OCI-LY1 (cell line): ENCODE data around the gene TRAPPC3.
A peak's percentile ranks its signal among the peaks of the same experiment; 100 is the strongest.

ENCODE experiments used
- H2AFZ ChIP-seq: fragments of 200-600 bp; sonication (generic), shearing (Covaris generic); 2 replicates; pipeline ENCODE4 v1.6.0; 2014; ENCODE audit warnings: antibody characterized with exemption, mild to moderate bottlenecking, low read length
- H3F3A ChIP-seq: fragments of 200-600 bp; sonication (generic), shearing (Covaris generic); 2 replicates; pipeline ENCODE4 v1.6.0; 2014; ENCODE audit warnings: mild to moderate bottlenecking, antibody characterized with exemption, low read length, moderate library complexity; ENCODE audit not compliant: insufficient read depth
- H3K27ac ChIP-seq: fragments of 200-600 bp; sonication (generic); 2 replicates; pipeline ENCODE4 v1.5.1; 2014; ENCODE audit warnings: low read length, mixed run types, mild to moderate bottlenecking, low read depth; ENCODE audit not compliant: poor library complexity, severe bottlenecking
- H3K27me3 ChIP-seq: fragments of 200-600 bp; sonication (generic); 2 replicates; pipeline ENCODE4 v1.6.0; 2014; ENCODE audit warnings: antibody characterized with exemption, mild to moderate bottlenecking, low read length, moderate library complexity; ENCODE audit not compliant: insufficient read depth
- H3K36me3 ChIP-seq: fragments of 200-600 bp; sonication (generic); 2 replicates; pipeline ENCODE4 v1.6.1; 2014; ENCODE audit warnings: mild to moderate bottlenecking, antibody characterized with exemption, low read length, moderate library complexity, mixed read lengths; ENCODE audit not compliant: insufficient read depth
- H3K4me1 ChIP-seq: fragments of 200-600 bp; sonication (generic); 2 replicates; pipeline ENCODE4 v1.5.1; 2014; ENCODE audit warnings: mild to moderate bottlenecking, low read length, moderate library complexity; ENCODE audit not compliant: insufficient read depth, severe bottlenecking
- H3K4me2 ChIP-seq: fragments of 200-600 bp; sonication (generic), shearing (Covaris generic); 2 replicates; pipeline ENCODE4 v1.6.1; 2014; ENCODE audit warnings: low read length
- H3K4me3 ChIP-seq: fragments of 200-600 bp; sonication (generic); 2 replicates; pipeline ENCODE4 v1.5.1; 2014; ENCODE audit warnings: low read length, low read depth, mild to moderate bottlenecking, mixed read lengths; ENCODE audit not compliant: poor library complexity, severe bottlenecking
- H3K79me2 ChIP-seq: fragments of 200-600 bp; shearing (Covaris generic); 2 replicates; pipeline ENCODE4 v1.6.1; 2016; ENCODE audit warnings: mixed run types, low read length, mixed read lengths; ENCODE audit not compliant: insufficient read depth
- H3K9ac ChIP-seq: fragments of 200-600 bp; sonication (generic), shearing (Covaris generic); 2 replicates; pipeline ENCODE4 v1.6.1; 2014; ENCODE audit warnings: mild to moderate bottlenecking, low read length, mixed read lengths
- H3K9me2 ChIP-seq: fragments of 200-600 bp; sonication (generic), shearing (Covaris generic); 2 replicates; pipeline ENCODE4 v1.6.1; 2014; ENCODE audit warnings: low read depth, mild to moderate bottlenecking, low read length, mixed read lengths
- H3K9me3 ChIP-seq: fragments of 200-600 bp; shearing (Covaris generic); 2 replicates; pipeline ENCODE4 v1.6.1; 2014; ENCODE audit warnings: low read length, mixed read lengths
- H4K20me1 ChIP-seq: fragments of 200-600 bp; sonication (generic), shearing (Covaris generic); 2 replicates; pipeline ENCODE4 v1.6.0; 2016; ENCODE audit warnings: mild to moderate bottlenecking, low read length; ENCODE audit not compliant: insufficient read depth
- CTCF ChIP-seq: fragments of 200-600 bp; sonication (generic), shearing (Covaris generic); IDR thresholded peaks from 2 replicates; pipeline ENCODE4 v1.5.1; 2017; ENCODE audit warnings: mild to moderate bottlenecking, antibody characterized with exemption, low read length, moderate library complexity, mixed read lengths
- EZH2 ChIP-seq: fragments of 200-600 bp; sonication (generic), shearing (Covaris generic); IDR thresholded peaks from 2 replicates; pipeline ENCODE4 v1.8.0; 2017; ENCODE audit warnings: borderline replicate concordance, mixed run types, mild to moderate bottlenecking, antibody characterized with exemption, low read length, moderate library complexity, mixed read lengths

TRAPPC3 gene

GRCh38 chr1:36124404-36125128 is 24.7 kb downstream of the TRAPPC3 start:
- H3K27ac ChIP-seq: no peak overlapping the region
- H3K79me2 ChIP-seq: no peaks in the 10 kb centered on the region
- no peaks in the 10 kb centered on the region for H3K9me2 ChIP-seq
- no peak overlapping the region for H3K4me3 ChIP-seq
- H3K27me3 ChIP-seq: peaks cover 7% of the 10 kb centered on the region; the same call in 1 of the 2 replicates
- peak overlapping the region; percentile 27; the same call in 1 of the 2 replicates for H3K4me2 ChIP-seq
- H2AFZ ChIP-seq: no peak overlapping the region
- no peaks in the 10 kb centered on the region for H3F3A ChIP-seq
- H3K4me1 ChIP-seq: peaks cover 25% of the 10 kb centered on the region
- no peaks in the 10 kb centered on the region for H4K20me1 ChIP-seq
- H3K9me3 ChIP-seq: no peaks in the 10 kb centered on the region
- no peaks in the 10 kb centered on the region for H3K36me3 ChIP-seq
- H3K9ac ChIP-seq: no peak overlapping the region
- TF ChIP-seq EZH2 (0 out of 2 replicates have a peak, but pooled peaks have one; percentile 46), CTCF (no peak)

DNA sequence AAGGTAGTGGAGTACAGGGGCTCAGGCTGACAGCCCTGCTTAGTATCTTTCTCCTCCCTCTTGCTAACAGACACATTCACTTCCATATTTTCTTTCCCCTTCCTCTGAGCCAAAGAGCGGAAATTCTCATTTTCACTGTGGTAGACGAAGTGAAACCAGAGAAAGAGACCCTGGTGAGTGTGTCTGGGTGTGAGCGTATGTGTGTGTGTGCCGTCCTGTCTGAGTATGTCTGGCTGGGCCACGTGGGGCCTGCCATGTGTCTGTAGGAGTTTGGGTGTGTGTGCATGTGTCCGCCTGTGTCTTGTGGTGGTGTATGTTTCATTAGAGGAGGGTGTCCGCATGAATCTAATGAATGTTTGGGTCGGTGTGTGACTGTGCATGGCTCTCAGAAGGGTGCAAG is 25.9 kb downstream of the TRAPPC3 start:
- Histone ChIP-seq H4K20me1 (no peaks in the 10 kb centered on the region), H3K9me2 (no peaks in the 10 kb centered on the region), H3K4me1 (peaks cover 25% of the 10 kb centered on the region), H3K4me3 (peak overlapping the region; percentile 5), H3K27me3 (peaks cover 10% of the 10 kb centered on the region), H3K36me3 (no peaks in the 10 kb centered on the region), H3F3A (no peaks in the 10 kb centered on the region), H3K4me2 (peak overlapping the region; percentile 37; the same call in 1 of the 2 replicates), H3K9ac (0 out of 2 replicates have a peak overlapping the region, but pooled peaks have one; percentile 2), H3K9me3 (no peaks in the 10 kb centered on the region), H2AFZ (no peak overlapping the region), H3K27ac (no peak overlapping the region), H3K79me2 (no peaks in the 10 kb centered on the region)
- TF ChIP-seq EZH2: no peak
- TF ChIP-seq CTCF: no peak

DNA sequence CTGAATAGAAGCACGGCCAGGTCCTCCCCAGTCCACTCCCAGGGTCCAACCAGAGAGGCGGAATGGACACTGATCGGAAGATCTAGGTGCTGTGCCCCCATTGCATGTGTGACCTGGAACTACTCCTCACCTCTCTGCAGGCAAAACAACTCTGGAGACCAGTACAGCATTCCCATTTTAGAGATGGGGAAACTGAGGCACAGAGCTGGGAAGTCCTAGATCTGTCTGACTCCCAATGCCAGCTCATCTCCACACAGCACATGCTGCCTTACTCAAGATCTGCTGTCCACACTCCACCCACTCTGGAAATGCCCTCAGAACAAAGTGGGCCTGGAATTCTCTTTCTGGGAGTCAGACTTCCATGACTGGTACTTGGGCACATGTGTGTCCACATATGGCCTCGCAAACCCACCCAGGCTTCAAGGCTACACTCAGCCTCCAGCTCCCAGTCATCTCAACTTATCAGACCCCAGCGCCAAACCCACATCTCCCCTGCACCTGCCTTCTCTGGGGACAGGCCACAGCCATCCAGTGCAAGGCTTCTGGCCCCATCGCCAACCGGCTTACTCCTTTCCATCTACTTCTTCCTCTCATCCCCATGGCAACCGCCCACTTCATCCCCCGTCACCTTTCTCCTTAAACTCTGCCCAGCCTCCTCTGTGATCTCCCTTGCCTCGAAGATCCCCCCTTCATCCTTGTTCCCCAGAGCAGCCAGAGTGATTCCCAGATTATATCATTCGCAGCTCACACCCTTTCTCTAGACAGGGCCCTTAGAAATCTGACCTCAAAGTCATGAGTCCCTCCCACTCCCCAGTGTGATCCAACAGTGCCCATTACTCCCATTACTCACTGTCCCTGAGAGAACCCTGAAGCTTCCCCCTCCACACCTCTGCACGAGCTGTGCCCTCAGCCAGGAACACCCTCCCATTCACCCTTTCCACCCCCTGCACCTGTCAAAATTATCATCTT is 26.9 kb downstream of the TRAPPC3 start:
- Histone ChIP-seq H3F3A (no peaks in the 10 kb centered on the region), H3K9me3 (no peaks in the 10 kb centered on the region), H3K36me3 (no peaks in the 10 kb centered on the region), H3K9me2 (no peaks in the 10 kb centered on the region), H3K9ac (no peak overlapping the region), H3K4me2 (peak overlapping the region; percentile 37; the same call in 1 of the 2 replicates), H3K4me1 (peaks cover 25% of the 10 kb centered on the region), H3K4me3 (no peak overlapping the region), H4K20me1 (no peaks in the 10 kb centered on the region), H3K27me3 (peaks cover 12% of the 10 kb centered on the region), H3K79me2 (no peaks in the 10 kb centered on the region), H2AFZ (no peak overlapping the region), H3K27ac (no peak overlapping the region)
- TF ChIP-seq CTCF (no peak), EZH2 (no peak)
